ENCODE data around the gene SLC16A3.
"Not testable (repeated sequence)": the region's sequence is repeated elsewhere in the genome, so short reads cannot be mapped to it uniquely, and the experiment has no call there.

Gene SLC16A3

GRCh38 chr17:82248815-82249674, 20.2 kb downstream of the SLC16A3 start:
- no peak for DNase-seq

- no peak for DNase-seq
Observed at GRCh38 chr17:82249896-82250581, 21.2 kb downstream of the SLC16A3 start.

GRCh38 chr17:82250868-82251500, 22.1 kb downstream of the SLC16A3 start:
- no peak for DNase-seq

GRCh38 chr17:82252511-82253178, 23.8 kb downstream of the SLC16A3 start:
- no peak for DNase-seq

- no peak for DNase-seq
Observed at GRCh38 chr17:82253179-82253544, 24.3 kb downstream of the SLC16A3 start.

GRCh38 chr17:82254096-82254495, 25.3 kb downstream of the SLC16A3 start:
- not testable (repeated sequence) for DNase-seq

- DNase-seq = not testable (repeated sequence)
Observed at GRCh38 chr17:82254746-82255145, 25.9 kb downstream of the SLC16A3 start.

- no peak for DNase-seq
Observed at GRCh38 chr17:82255402-82255972, 26.6 kb downstream of the SLC16A3 start.

GRCh38 chr17:82256242-82256885, 27.5 kb downstream of the SLC16A3 start:
- no peak for DNase-seq

GRCh38 chr17:82257473-82257872, 28.6 kb downstream of the SLC16A3 start:
- peak; percentile 82 for DNase-seq

- DNase-seq = no peak
Observed at GRCh38 chr17:82258555-82258954, 29.7 kb downstream of the SLC16A3 start.

- not testable (repeated sequence) for DNase-seq
Observed at GRCh38 chr17:82259972-82260961, 31.4 kb downstream of the SLC16A3 start.

- no peak for DNase-seq
Observed at GRCh38 chr17:82262344-82262743, 33.5 kb downstream of the SLC16A3 start.

- no peak for DNase-seq
Observed at GRCh38 chr17:82263641-82264040, 34.8 kb downstream of the SLC16A3 start.

GRCh38 chr17:82266142-82266541, 37.3 kb downstream of the SLC16A3 start:
- no peak for DNase-seq

- DNase-seq = no peak
Observed at GRCh38 chr17:82267575-82268379, 38.9 kb downstream of the SLC16A3 start.

- no peak for DNase-seq
Observed at GRCh38 chr17:82269138-82269881, 40.5 kb downstream of the SLC16A3 start.

GRCh38 chr17:82269882-82270500, 41.1 kb downstream of the SLC16A3 start:
- DNase-seq = no peak

GRCh38 chr17:82270651-82271050, 41.8 kb downstream of the SLC16A3 start:
- no peak for DNase-seq
